ENCODE measurements around the gene TBC1D22A. TPM values are rescaled to one million over a fixed set of nuclear protein-coding genes. Genes with fewer than 3 reads are reported as not detected.

The TBC1D22A gene
- total and polyA plus RNA-seq, 2 donors (not counting 3 experiments of a cell fraction or from before 2014, with no cell fraction given) = 26.1 to 32.4 TPM

- intact Hi-C loops (cut with micrococcal nuclease) (no loop called here), dilution Hi-C loops (cut with MboI; ENCODE audit: extremely low pct_ligation_motif_present, low sequenced_read_pairs) (no loop called here)
- ChIA-PET POLR2A (no interaction called here), CTCF (no interaction called here)
- Histone ChIP-seq H3K27ac (ENCODE audit: insufficient read depth, low read depth, low read length) (no peak overlapping the region), H2AFZ (ENCODE audit: low read depth, low read length) (no peak overlapping the region), H3K9ac (replicated peaks; ENCODE audit: extremely low read depth, insufficient read depth, low read length) (no peak overlapping the region), H4K20me1 (replicated peaks; ENCODE audit: control insufficient read depth, extremely low read depth, insufficient read depth, low read length) (no peaks in the 10 kb centered on the region), H3K9me3 (replicated peaks; ENCODE audit: control insufficient read depth, insufficient read depth, low read length) (no peaks in the 10 kb centered on the region), H3K9me1 (replicated peaks; ENCODE audit: control insufficient read depth, extremely low read depth, insufficient read depth, low read length) (no peaks in the 10 kb centered on the region), H3K79me2 (ENCODE audit: control insufficient read depth, insufficient read depth, low read length) (no peaks in the 10 kb centered on the region), H3K4me3 (replicated peaks in 1 of 3; ENCODE audit: insufficient read depth in 1 of 3, low read depth in 1 of 3, low read length in 3 of 3) (no peak overlapping the region), H3K4me2 (ENCODE audit: insufficient read depth, low read length) (no peak overlapping the region), H3K4me1 (ENCODE audit: control insufficient read depth, extremely low read depth, insufficient read depth, low read length) (no peaks in the 10 kb centered on the region), H3K27me3 (ENCODE audit: control insufficient read depth in 2 of 2, insufficient read depth in 2 of 2, low read length in 2 of 2) (no peaks in the 10 kb centered on the region), H3K36me3 (ENCODE audit: control insufficient read depth in 2 of 2, extremely low read depth in 1 of 2, insufficient read depth in 2 of 2, low read length in 2 of 2) (no peaks in the 10 kb centered on the region)
- DNase-seq (ENCODE audit: low read depth, low spot score) = no peak
- no peak for FAIRE-seq
- TF ChIP-seq GATA2 (IDR thresholded peaks at IDR 0.05; ENCODE audit: insufficient read depth, insufficient read length, low read depth, low read length) (no peak), MAX (IDR thresholded peaks at IDR 0.05; ENCODE audit: insufficient read depth, insufficient read length) (no peak), FOS (IDR thresholded peaks at IDR 0.05; ENCODE audit: borderline replicate concordance, insufficient read depth, low read length) (no peak), POLR2AphosphoS5 (IDR thresholded peaks at IDR 0.05; ENCODE audit: insufficient read depth, low read depth, low read length) (no peak), CTCF (IDR thresholded peaks at IDR 0.05; ENCODE audit: extremely low read depth in 1 of 2, insufficient read depth in 1 of 2, low read depth in 1 of 2, low read length in 2 of 2) (no peak), EZH2 (IDR thresholded peaks at IDR 0.05; ENCODE audit: borderline replicate concordance, low read depth, low read length, severe bottlenecking) (no peak), JUN (IDR thresholded peaks at IDR 0.05; ENCODE audit: borderline replicate concordance, insufficient read depth, insufficient read length, low read depth) (no peak), MYC (IDR thresholded peaks at IDR 0.05; ENCODE audit: low read depth, low read length) (no peak), POLR2A (IDR thresholded peaks at IDR 0.05; ENCODE audit: low read depth, low read length) (no peak)
- BruUV-seq (replicated peaks) = no TSS peak
Measured at GRCh38 chr22:46910624-46911023, 148.2 kb downstream of the TBC1D22A start.
